Hepatocyte (in vitro differentiated cells): ENCODE data around the gene WDR31. TPM values are rescaled to one million over a fixed set of nuclear protein-coding genes. Genes with fewer than 3 reads are reported as not detected.

Experiments
- DNase-seq: peaks from one replicate; pipeline ENCODE4 v3.0.0-alpha.2; 2016; ENCODE audit warnings: low spot score
- H2AFZ ChIP-seq: fragments of 200-600 bp; sonication (generic); 2 replicates; pipeline ENCODE4 v1.6.0; 2016; ENCODE audit warnings: antibody characterized with exemption, mild to moderate bottlenecking
- H3K27ac ChIP-seq: fragments of 200-600 bp; sonication (generic); 2 replicates; pipeline ENCODE4 v1.5.1; 2016; ENCODE audit warnings: mild to moderate bottlenecking
- H3K27me3 ChIP-seq: fragments of 200-600 bp; sonication (generic); 2 replicates; pipeline ENCODE4 v1.6.1; 2016
- H3K36me3 ChIP-seq: fragments of 200-600 bp; sonication (generic); replicated peaks from 2 replicates; pipeline ENCODE4 v1.5.1; 2016; ENCODE audit warnings: low read depth; ENCODE audit not compliant: insufficient read depth
- H3K4me1 ChIP-seq: fragments of 200-600 bp; sonication (generic); 2 replicates; pipeline ENCODE4 v1.5.1; 2016; ENCODE audit warnings: mild to moderate bottlenecking, moderate library complexity; ENCODE audit not compliant: insufficient read depth
- H3K4me2 ChIP-seq: fragments of 200-600 bp; sonication (generic); 2 replicates; pipeline ENCODE4 v1.6.0; 2016
- H3K4me3 ChIP-seq: fragments of 200-600 bp; sonication (generic); 2 replicates; pipeline ENCODE4 v1.5.1; 2016; ENCODE audit warnings: mild to moderate bottlenecking
- H3K79me2 ChIP-seq: fragments of 200-600 bp; sonication (generic); 2 replicates; pipeline ENCODE4 v1.6.0; 2017; ENCODE audit warnings: mild to moderate bottlenecking
- H3K9me2 ChIP-seq: fragments of 200-600 bp; sonication (generic); replicated peaks from 2 replicates; pipeline ENCODE4 v1.6.0; 2017; ENCODE audit warnings: mild to moderate bottlenecking; ENCODE audit not compliant: insufficient read depth
- H3K9me3 ChIP-seq: fragments of 200-600 bp; sonication (generic); 2 replicates; pipeline ENCODE4 v1.5.1; 2016; ENCODE audit warnings: low read depth, mild to moderate bottlenecking
- H4K20me1 ChIP-seq: fragments of 200-600 bp; sonication (generic); 2 replicates; pipeline ENCODE4 v1.6.0; 2016; ENCODE audit warnings: mild to moderate bottlenecking; ENCODE audit not compliant: insufficient read depth, poor library complexity, severe bottlenecking
- CTCF ChIP-seq: fragments of 200-600 bp; sonication (generic); IDR thresholded peaks from 2 replicates; pipeline ENCODE4 v1.5.1; 2016; ENCODE audit warnings: antibody characterized with exemption, mild to moderate bottlenecking; ENCODE audit not compliant: poor library complexity
- EZH2 ChIP-seq: fragments of 200-600 bp; sonication (generic); IDR thresholded peaks from 2 replicates; pipeline ENCODE4 v1.6.1; 2016; ENCODE audit warnings: antibody characterized with exemption, mild to moderate bottlenecking, borderline replicate concordance
- EZH2phosphoT487 ChIP-seq: fragments of 200-600 bp; sonication (generic); IDR thresholded peaks from one replicate; pipeline ENCODE4 v1.6.1; 2018; ENCODE audit warnings: antibody characterized with exemption, mild to moderate bottlenecking, low read depth, moderate library complexity; ENCODE audit not compliant: unreplicated experiment, severe bottlenecking
- WGBS: methylation state at CpG from one replicate; pipeline ENCODE4 v1.1.6; 2016; ENCODE audit warnings: low lambda C conversion rate; ENCODE audit errors: missing lambda C conversion rate; 5-methylcytosine and 5-hydroxymethylcytosine counted together
- polyA plus RNA-seq: library from polyadenylated mRNA; unstranded; fragments of >200 nt; fragmentation: Nextera tagmentation; extraction: Ambion mirVana; gene quantifications from 2 replicates; pipeline ENCODE4 v1.2.1, GENCODE V29; 2016
- total RNA-seq: library from RNA; depleted of rRNA; stranded (reverse); fragments of >200 nt; gene quantifications from 2 replicates; pipeline ENCODE4 v1.2.3, GENCODE V29; 2014

Gene WDR31
- total and polyA plus RNA-seq, 2 experiments from 2014 or later = 1.3 to 1.4 TPM

GRCh38 chr9:113345190-113345589 lies 5.1 kb upstream of the WDR31 start:
- no peak for DNase-seq
- 77% methylated on average over 2 of the region's 2 CpGs for WGBS

GRCh38 chr9:113343732-113344231 lies 3.7 kb upstream of the WDR31 start:
- Histone ChIP-seq H3K4me1 (peaks cover under 1% of the 10 kb centered on the region), H3K27ac (peak overlapping the region; percentile 87), H4K20me1 (no peaks in the 10 kb centered on the region), H3K36me3 (no peaks in the 10 kb centered on the region), H3K4me2 (no peak overlapping the region), H3K4me3 (no peak overlapping the region), H2AFZ (no peak overlapping the region), H3K79me2 (no peaks in the 10 kb centered on the region), H3K9me3 (no peaks in the 10 kb centered on the region), H3K27me3 (no peaks in the 10 kb centered on the region), H3K9me2 (no peaks in the 10 kb centered on the region)
- no peak for TF ChIP-seq CTCF
- 65% methylated on average over 1 of the region's 1 CpG for WGBS
- DNase-seq = peak; percentile 84

More at GRCh38 chr9:113345190-113345589, 5.1 kb upstream of the WDR31 start:
- Histone ChIP-seq H3K4me1 (peaks cover 8% of the 10 kb centered on the region), H3K9me2 (no peaks in the 10 kb centered on the region), H3K9me3 (no peaks in the 10 kb centered on the region), H3K4me3 (no peak overlapping the region), H2AFZ (no peak overlapping the region), H3K4me2 (no peak overlapping the region), H3K27ac (no peak overlapping the region), H3K36me3 (no peaks in the 10 kb centered on the region), H3K27me3 (peaks cover 10% of the 10 kb centered on the region), H4K20me1 (no peaks in the 10 kb centered on the region), H3K79me2 (no peaks in the 10 kb centered on the region)
- TF ChIP-seq EZH2 = no peak
- TF ChIP-seq CTCF = no peak
- no peak for TF ChIP-seq EZH2phosphoT487

- H3K27ac ChIP-seq = peak overlapping the region; percentile 36
- no peak overlapping the region for H3K4me3 ChIP-seq
- no peaks in the 10 kb centered on the region for H3K27me3 ChIP-seq
- no peaks in the 10 kb centered on the region for H3K4me1 ChIP-seq
- no peaks in the 10 kb centered on the region for H3K36me3 ChIP-seq
- H3K4me2 ChIP-seq = no peak overlapping the region
- H3K79me2 ChIP-seq = no peaks in the 10 kb centered on the region
- peak; percentile 16 for DNase-seq
- no peak overlapping the region for H2AFZ ChIP-seq
- no peaks in the 10 kb centered on the region for H3K9me3 ChIP-seq
- TF ChIP-seq EZH2 (no peak), EZH2phosphoT487 (no peak), CTCF (no peak)
- no peaks in the 10 kb centered on the region for H4K20me1 ChIP-seq
- no peaks in the 10 kb centered on the region for H3K9me2 ChIP-seq
- 77% methylated on average over 9 of the region's 9 CpGs for WGBS
These were observed 1.8 kb upstream of the WDR31 start for GRCh38 chr9:113341712-113342410.
